Osteoblast (primary cell): ENCODE data around the gene GPC5. TPM values are rescaled to one million over a fixed set of nuclear protein-coding genes. Genes with fewer than 3 reads are reported as not detected.

Experiments
- DNase-seq: peaks from one replicate; pipeline ENCODE4 v3.0.0; 2011; ENCODE audit warnings: low spot score, mixed read lengths; ENCODE audit not compliant: insufficient read length; ENCODE audit errors: missing footprints
- H2AFZ ChIP-seq: 2 replicates; pipeline ENCODE4 v1.6.0; 2011; ENCODE audit warnings: mild to moderate bottlenecking, low read length
- H3K27ac ChIP-seq: 2 replicates; pipeline ENCODE4 v1.5.1; 2011; ENCODE audit warnings: mild to moderate bottlenecking, low read depth, low read length, moderate library complexity
- H3K27me3 ChIP-seq: 2 replicates; pipeline ENCODE4 v1.6.0; 2012; ENCODE audit warnings: mild to moderate bottlenecking, control low read depth, inconsistent platforms, low read length, moderate library complexity; ENCODE audit not compliant: insufficient read depth
- H3K36me3 ChIP-seq: 2 replicates; pipeline ENCODE4 v1.5.1; 2011; ENCODE audit warnings: mild to moderate bottlenecking, low read length, control low read depth, moderate library complexity; ENCODE audit not compliant: insufficient read depth
- H3K4me1 ChIP-seq: 2 replicates; pipeline ENCODE4 v1.5.1; 2011; ENCODE audit warnings: mild to moderate bottlenecking, low read length, control low read depth, moderate library complexity; ENCODE audit not compliant: insufficient read depth
- H3K4me2 ChIP-seq: 2 replicates; pipeline ENCODE4 v1.6.0; 2011; ENCODE audit warnings: mild to moderate bottlenecking, low read length; ENCODE audit not compliant: insufficient read depth
- H3K4me3 ChIP-seq: fragments of 200-600 bp; sonication (generic); 3 replicates; pipeline ENCODE4 v1.5.1; 2012; ENCODE audit warnings: mild to moderate bottlenecking, low read length, inconsistent platforms; ENCODE audit not compliant: insufficient read depth
- H3K79me2 ChIP-seq: 2 replicates; pipeline ENCODE4 v1.6.0; 2012; ENCODE audit warnings: mild to moderate bottlenecking, low read length, control low read depth, inconsistent platforms; ENCODE audit not compliant: insufficient read depth
- H3K9me3 ChIP-seq: 2 replicates; pipeline ENCODE4 v1.5.1; 2011; ENCODE audit warnings: low read depth, low read length, control low read depth
- H4K20me1 ChIP-seq: 2 replicates; pipeline ENCODE4 v1.6.0; 2012; ENCODE audit warnings: mild to moderate bottlenecking, low read length, control low read depth; ENCODE audit not compliant: insufficient read depth
- CTCF ChIP-seq: IDR thresholded peaks from 2 replicates; pipeline ENCODE4 v1.5.1; 2011; ENCODE audit warnings: mild to moderate bottlenecking, low read depth, low read length, moderate library complexity; ENCODE audit errors: extremely low read depth
- total RNA-seq: library from RNA; depleted of rRNA; stranded (reverse); fragments of >200 nt; gene quantifications from 2 replicates; pipeline ENCODE4 v1.2.3, GENCODE V29; 2012

Gene GPC5
- total RNA-seq, 1 donor, result 0.36 TPM

GRCh38 chr13:91574766-91575165 lies 176.3 kb downstream of the GPC5 start:
- H3K9me3 ChIP-seq, result peaks cover 3% of the 10 kb centered on the region
- DNase-seq, result no peak
- H4K20me1 ChIP-seq, result no peaks in the 10 kb centered on the region

GRCh38 chr13:91576590-91576989 lies 178.2 kb downstream of the GPC5 start:
- TF ChIP-seq CTCF, result no peak
- Histone ChIP-seq H3K4me1 (no peaks in the 10 kb centered on the region), H2AFZ (no peak overlapping the region), H4K20me1 (no peaks in the 10 kb centered on the region), H3K36me3 (no peaks in the 10 kb centered on the region), H3K27me3 (no peaks in the 10 kb centered on the region), H3K4me3 (no peak overlapping the region), H3K9me3 (peaks cover 3% of the 10 kb centered on the region), H3K79me2 (no peaks in the 10 kb centered on the region), H3K4me2 (no peak overlapping the region), H3K27ac (no peak overlapping the region)
- DNase-seq, result no peak

More at GRCh38 chr13:91574766-91575165, 176.3 kb downstream of the GPC5 start:
- Histone ChIP-seq H3K27me3 (no peaks in the 10 kb centered on the region), H3K4me1 (no peaks in the 10 kb centered on the region), H3K4me2 (no peak overlapping the region), H3K36me3 (no peaks in the 10 kb centered on the region), H3K27ac (no peak overlapping the region), H3K4me3 (no peak overlapping the region), H2AFZ (no peak overlapping the region), H3K79me2 (no peaks in the 10 kb centered on the region)
- no peak for TF ChIP-seq CTCF

GRCh38 chr13:91579320-91579719 lies 180.9 kb downstream of the GPC5 start:
- H2AFZ ChIP-seq, result no peak overlapping the region
- no peak overlapping the region for H3K4me2 ChIP-seq
- H3K36me3 ChIP-seq, result no peaks in the 10 kb centered on the region
- no peaks in the 10 kb centered on the region for H4K20me1 ChIP-seq
- no peak overlapping the region for H3K4me3 ChIP-seq
- peaks cover 3% of the 10 kb centered on the region for H3K9me3 ChIP-seq
- TF ChIP-seq CTCF, result no peak
- H3K27me3 ChIP-seq, result no peaks in the 10 kb centered on the region
- H3K4me1 ChIP-seq, result no peaks in the 10 kb centered on the region
- H3K27ac ChIP-seq, result no peak overlapping the region
- DNase-seq, result no peak
- H3K79me2 ChIP-seq, result no peaks in the 10 kb centered on the region

GRCh38 chr13:91580749-91581148 lies 182.3 kb downstream of the GPC5 start:
- no peak overlapping the region for H2AFZ ChIP-seq
- no peaks in the 10 kb centered on the region for H3K36me3 ChIP-seq
- no peaks in the 10 kb centered on the region for H3K27me3 ChIP-seq
- no peaks in the 10 kb centered on the region for H3K4me1 ChIP-seq
- DNase-seq, result no peak
- no peaks in the 10 kb centered on the region for H4K20me1 ChIP-seq
- no peak for TF ChIP-seq CTCF
- no peak overlapping the region for H3K27ac ChIP-seq
- no peaks in the 10 kb centered on the region for H3K79me2 ChIP-seq
- no peak overlapping the region for H3K4me2 ChIP-seq
- H3K9me3 ChIP-seq, result peaks cover 3% of the 10 kb centered on the region
- H3K4me3 ChIP-seq, result no peak overlapping the region
